Right ventricle myocardium superior (tissue), 1 donor: ENCODE measurements around the gene LYL1. TPM values are rescaled to one million over a fixed set of nuclear protein-coding genes. Genes with fewer than 3 reads are reported as not detected.

Experiments
- ATAC-seq: fragments of 200-7000 bp; cut with Tn5 transposase; one replicate; pipeline ENCODE4 v1.9.1; 2020; ENCODE audit warnings: mild to moderate bottlenecking; ENCODE audit not compliant: poor library complexity
- DNase-seq: peaks from one replicate; pipeline ENCODE4 v3.0.0-alpha.2; 2020
- intact Hi-C: fragments of 100-400 bp; cut with DNase I; formaldehyde crosslinking; loops from one replicate; pipeline ENCODE4 v1.11.2; 2022
- total RNA-seq: library from RNA; stranded (reverse); fragmentation: NEBNext Ultra II Directional; extraction: Animal tissue kit (Norgen Biotek cat#: 25700); gene quantifications from one replicate; pipeline ENCODE4 v1.2.1, GENCODE V29; 2021
- donor health status: DM: no; HTN: yes; CAD: no; lungs with severe emphysema.

Gene LYL1
- total RNA-seq, 1 donor from 2014 or later = 7.2 TPM

DNA sequence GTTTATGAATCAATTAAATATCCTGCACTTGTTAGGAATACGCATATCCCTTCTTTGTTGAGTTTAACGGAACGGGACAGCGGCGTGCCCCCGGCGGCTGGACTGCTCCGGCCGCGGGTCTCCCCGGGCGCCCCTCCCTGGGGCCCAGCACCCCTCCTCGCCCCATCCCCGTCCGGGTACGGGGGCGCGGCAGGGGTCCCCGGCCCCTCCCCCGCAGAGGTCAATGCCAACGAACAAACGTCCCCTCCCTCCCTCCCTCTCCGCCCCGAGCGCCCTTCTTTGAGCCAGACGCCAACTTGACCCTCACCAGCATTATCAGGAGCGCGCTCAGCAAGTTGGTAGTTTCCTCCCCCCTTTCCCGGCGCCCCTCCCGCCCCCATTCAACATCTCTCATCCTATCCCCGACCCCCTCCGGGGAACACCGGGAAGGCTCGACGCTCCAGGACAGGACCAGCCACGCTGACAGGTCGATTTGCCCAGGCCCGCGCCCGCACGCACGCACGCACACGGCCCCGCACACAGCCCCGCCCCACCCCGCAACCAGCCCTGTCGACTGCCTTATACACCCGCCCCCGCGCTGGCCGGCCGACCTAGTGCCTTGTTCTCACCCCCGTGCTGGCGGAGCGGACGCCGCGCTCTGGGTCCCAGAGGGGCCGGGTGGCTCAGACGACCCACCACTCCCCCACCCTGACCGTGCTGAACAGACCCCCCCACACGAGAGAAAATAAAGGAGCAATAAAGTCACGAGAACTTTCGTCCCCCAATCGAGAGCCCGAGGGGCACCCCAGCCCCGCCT lies 5.0 kb downstream of the LYL1 start:
- peak; percentile 7 for ATAC-seq
- intact Hi-C loops = no loop called here
- DNase-seq = peak; percentile 81

DNA sequence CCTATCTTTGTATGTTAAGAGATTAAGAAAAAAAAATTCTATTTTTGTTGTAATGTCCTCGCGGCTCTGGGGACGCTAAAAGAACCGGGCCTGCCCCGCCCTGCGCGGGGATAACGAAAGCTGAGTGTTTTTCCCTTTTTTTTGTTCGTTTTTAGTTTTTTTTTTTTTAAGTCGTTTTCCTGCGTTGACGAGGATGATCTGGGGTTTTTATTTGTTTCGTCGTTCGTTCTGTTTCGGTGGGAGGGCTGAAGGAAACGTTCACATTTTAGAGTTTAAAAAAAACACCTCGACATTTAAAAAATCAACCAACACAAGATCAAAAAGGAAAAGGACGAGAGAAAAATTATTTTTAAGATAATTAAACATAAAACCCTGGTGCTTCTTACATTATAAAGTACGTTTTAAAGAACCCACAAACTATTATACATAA lies 5.6 kb downstream of the LYL1 start:
- DNase-seq = no peak
- no peak for ATAC-seq
- intact Hi-C loops = no loop called here

DNA sequence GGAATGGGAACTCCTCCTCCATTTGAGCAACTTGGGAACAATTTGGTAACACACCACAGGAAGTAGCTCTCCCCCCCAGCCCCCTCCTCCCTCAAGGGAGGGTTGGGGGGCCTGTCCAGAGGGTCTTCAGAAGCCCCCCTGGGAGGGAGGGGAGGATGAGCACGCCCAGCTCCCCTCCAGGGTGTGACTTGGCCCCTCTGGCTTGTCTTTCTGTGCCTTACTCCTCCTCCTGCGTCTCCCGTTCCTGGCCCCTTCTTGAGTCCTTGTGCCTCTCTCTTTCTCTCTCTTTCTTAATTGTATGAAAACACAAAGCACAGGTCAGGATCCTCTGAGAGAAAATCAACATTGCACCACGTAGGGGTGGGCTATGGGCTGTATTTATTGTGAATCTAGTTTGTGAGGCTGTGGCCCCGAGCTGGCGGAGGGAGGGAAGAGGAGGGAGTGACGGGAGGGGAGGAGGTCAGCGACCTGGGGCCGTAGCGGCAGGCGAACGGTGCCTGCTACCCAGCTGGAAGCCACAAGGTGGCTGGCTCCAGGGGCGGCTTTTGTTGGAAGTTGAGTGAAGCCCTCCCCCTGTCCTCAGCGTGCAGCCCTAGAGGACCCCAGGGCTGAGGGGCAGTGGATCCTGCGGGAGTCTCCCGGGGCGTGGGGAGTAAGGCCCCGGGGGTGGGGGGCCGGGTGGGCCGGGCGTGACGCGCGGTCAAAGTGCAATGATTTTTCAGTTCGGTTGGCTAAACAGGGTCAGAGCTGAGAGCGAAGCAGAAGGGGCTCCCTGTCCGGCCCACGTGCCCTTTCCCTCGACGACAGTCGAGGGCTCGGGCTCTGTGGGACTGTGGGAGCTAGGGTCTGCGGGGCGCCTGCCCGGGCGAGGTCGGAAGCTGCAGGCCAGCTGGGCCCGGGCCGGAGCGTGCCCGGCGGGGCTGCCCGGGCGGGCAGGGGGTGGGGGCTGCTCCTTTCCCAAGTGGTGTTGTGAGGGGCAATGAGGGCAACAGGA lies 6.4 kb downstream of the LYL1 start:
- ATAC-seq (peak; percentile 0), DNase-seq (no peak)
- intact Hi-C loops = loop anchor here (2.0 kb wide), 1 partner anchor 113 kb away; no protein-coding TSS in a partner anchor

DNA sequence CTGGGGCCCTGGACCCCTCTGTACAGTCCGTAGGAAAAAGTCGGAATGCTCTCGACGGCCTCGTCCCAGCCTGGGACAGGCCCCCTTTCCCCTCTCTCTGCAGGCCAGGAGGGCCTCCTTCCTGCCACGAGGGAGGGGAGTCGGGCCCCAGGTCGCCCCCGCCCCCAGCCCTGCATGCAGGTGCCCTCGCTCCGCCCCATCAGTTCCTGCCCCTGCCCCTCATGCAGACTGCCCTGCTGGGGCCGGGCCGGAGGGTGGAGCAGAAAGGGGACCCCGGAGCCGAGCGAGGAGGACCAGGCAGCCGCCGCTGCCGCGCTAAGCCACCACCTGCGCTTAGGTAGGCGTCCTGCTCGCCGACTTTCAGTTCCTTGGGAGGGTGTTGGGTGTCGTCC lies 7.3 kb downstream of the LYL1 start:
- intact Hi-C loops = loop anchor here (2.0 kb wide), 1 partner anchor 113 kb away; no protein-coding TSS in a partner anchor
- no peak for DNase-seq
- ATAC-seq = no peak

DNA sequence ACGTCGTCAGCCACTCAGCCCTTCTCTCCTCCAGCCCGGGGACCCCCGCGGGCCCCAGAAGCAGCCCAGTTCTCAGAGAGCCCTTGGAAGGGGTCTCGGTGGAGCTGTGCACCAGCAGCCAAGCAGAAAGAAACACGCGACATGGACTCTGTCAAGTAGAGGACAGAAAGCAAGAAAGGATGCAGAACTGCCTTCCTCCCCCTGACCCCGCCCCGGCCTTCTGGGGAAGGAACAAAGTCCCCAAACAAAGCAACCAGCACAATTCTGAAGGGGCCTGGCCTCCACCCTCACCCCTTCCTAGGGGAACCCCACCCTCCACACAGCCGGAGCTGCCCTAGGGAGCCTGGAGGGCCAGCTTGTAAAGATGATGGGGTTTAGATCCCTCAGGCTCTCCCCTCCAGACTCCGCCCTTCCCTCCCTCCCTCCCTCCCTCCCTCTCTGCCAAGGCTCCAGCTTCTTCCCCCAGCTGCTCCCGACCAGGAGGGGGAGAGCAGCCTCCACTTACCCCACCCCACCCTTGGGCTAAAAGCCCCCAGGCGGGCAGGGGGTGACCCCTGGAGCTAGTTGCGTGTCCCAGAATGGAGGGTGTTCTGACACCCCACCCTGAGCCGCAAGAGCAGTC lies 7.8 kb downstream of the LYL1 start:
- ATAC-seq (no peak), DNase-seq (no peak)
- intact Hi-C loops = loop anchor here (2.0 kb wide), 1 partner anchor 112 kb away; no protein-coding TSS in a partner anchor

DNA sequence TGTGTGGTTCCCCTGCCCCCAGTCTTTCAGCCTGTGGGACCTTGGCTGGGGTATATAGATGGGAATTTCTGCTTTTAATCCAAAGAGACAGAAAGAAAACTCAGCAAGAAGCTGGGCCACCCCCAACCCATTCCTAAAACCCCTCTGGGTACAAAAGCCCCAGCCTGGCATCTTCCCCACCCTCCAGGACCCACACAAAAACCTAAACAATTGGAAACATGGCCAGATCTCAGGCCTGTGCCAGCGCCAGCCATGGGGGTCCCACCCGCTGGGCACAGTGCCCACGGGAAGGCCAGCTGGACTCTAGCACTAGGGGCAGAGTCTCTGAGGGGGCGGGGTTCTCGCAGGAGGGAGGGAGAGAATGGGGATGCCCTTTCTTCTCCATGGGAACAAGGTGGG lies 8.6 kb downstream of the LYL1 start:
- DNase-seq = no peak
- intact Hi-C loops = loop anchor here (2.0 kb wide), 1 partner anchor 111 kb away; no protein-coding TSS in a partner anchor
- no peak for ATAC-seq

DNA sequence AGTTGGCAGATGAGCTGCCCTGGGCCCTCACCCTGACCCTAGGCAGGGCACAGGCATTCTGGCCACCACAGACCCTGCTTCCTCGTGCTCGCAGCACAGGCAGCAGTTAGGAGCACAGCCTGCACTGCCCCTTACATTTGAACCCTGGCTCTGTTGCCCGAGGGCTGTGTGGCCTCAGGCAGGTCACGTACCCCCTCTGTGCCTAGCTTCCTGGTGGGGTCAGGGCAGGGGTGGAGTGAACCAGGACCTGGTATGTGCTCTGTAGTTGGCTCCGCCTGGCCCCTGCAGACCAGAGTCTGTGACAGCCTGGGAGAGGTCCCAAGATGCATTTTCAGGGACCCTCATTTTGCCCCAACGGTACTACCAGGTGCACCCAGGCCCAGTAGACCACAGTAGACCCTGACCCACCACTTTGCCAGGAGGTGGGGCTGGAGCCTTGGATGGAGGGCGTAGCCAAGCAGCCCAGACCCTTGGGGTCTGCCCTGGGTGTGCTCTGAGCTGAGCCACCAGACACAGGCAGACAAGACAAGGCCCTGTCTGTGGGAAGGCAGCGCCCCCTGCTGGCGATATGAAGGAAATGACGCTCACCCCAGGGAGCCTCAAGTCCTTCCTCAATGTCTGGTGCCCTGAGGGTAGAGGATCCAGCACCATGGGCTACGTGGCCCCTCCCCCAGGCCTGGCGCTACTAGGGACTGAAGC lies 9.1 kb downstream of the LYL1 start:
- peak; percentile 89 for DNase-seq
- intact Hi-C loops = loop anchor here (2.0 kb wide), 1 partner anchor 111 kb away; no protein-coding TSS in a partner anchor
- ATAC-seq = peak; percentile 63

DNA sequence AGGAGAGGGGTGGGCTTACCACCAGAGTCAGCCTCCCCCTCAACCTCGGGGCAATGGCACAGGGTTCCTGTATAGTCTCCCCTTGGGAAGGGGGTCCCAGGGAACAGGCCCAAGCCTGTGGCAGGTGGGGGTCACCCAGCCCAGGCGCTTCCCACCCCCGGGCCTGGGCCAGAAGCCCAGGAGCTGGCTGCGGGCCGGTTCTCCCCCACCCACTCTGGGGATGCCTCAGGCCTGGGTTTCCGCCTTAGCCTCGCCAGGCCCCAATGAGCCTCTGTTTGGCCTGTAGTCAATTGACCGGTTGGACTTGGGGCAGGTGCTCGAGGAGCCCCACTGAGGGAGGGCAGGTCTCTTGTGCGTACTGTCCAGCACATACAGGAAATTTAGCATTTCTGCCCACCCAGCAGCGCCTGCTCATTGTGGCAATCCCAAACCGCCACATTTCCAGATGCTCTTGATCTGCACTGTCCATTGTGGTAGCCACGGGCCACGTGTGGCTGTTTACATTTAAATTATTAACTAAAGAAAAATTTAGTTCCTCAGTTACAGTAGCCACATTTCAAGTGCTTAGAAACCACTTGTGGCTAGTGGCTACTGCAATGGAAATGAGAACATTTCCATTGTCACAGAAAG lies 9.9 kb downstream of the LYL1 start:
- ATAC-seq (no peak), DNase-seq (no peak)
- intact Hi-C loops = no loop called here

DNA sequence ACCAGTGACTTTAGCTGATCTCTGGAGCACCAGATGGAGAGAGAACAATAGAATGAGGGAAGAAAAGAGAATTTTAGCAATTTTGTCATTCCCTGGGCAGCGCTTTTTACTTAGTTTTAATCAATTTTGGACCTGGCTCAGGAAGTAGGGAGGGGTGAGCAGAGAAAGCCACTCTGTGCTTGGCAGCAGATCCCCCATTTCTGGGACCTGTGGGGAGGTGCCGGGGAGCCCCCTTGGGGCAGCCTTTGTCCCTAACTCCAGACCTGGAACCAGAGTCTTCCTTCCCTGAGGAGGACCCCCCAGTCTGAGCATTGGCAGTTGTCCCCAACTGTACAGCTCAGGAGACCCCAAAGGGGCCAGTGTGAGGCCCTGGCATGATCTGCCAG lies 10.5 kb downstream of the LYL1 start:
- DNase-seq (no peak), ATAC-seq (no peak)
- intact Hi-C loops = no loop called here

DNA sequence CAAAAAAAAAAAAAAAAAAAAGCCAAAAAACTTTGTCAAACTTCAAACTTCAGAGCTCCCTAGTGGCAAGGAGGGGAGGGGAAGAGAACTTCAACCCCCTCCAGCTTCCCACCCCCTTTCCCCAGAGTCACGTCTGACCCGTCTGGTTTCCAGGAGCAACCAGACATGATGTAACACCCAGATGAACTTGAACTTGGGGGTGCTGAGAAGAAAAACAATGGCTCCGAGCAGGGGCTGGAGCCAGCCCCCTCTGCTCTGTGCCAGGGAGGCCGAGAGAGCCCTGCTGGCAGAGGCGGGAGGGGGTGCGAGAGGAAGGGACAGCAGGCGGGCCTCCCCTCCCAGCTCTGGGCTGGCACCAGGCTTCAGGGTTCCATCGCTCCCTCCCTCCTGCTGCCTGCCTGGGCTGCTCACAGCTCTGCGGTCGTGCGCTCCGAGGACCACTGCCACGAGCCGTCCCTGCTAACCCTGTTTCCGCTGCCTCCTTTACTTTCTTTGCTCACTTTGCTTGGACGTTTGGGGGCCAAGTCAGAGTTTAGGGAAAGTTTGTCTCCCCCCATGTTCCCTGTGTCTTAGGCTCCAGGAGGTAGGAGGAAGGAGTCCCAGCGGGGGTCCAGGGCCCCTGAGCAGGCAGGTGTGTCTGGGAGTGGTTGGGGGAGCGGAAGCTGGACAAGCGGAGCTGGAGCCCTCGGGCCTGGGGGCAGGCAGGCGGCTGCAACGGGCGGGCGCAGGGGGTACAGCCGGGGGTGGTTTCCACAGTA lies 11.1 kb downstream of the LYL1 start:
- DNase-seq = peak; percentile 78
- intact Hi-C loops = no loop called here
- peak; percentile 65 for ATAC-seq

DNA sequence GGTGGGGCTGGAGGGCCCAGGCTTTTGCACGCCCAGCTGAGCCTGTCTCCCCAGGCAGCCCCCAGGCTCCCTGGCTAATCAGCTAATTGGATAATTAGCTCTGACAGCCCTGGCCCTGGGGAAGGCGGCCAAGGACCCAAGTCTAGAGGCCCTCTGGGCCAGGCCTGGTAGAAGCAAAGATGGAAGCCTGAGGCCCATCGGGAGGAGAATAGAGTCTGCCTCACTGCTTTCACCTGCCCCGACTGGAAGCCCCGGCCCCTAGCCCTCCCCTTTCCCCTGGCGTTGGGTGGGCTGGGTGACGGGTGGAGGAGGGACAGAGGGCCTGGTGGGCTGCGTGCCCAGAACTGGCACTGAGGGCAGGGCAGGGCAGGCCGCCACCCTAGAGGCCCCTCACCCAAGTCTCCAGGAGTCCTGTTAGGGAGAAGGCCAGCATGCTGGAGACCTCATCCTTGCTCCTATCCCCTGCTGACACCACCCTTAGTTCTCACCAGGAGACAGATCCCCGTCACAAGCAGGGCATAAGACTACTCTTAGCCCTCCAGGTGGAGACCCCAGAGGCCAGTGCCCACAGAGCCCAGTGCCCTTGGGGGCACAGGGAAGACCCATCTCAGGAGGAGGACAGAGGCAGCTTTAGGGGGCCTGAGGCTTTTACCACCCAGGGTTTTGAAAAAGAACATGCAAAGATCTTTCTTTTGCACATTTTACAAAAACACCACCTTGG lies 12.0 kb downstream of the LYL1 start:
- ATAC-seq = no peak
- intact Hi-C loops = no loop called here
- peak; percentile 44 for DNase-seq

DNA sequence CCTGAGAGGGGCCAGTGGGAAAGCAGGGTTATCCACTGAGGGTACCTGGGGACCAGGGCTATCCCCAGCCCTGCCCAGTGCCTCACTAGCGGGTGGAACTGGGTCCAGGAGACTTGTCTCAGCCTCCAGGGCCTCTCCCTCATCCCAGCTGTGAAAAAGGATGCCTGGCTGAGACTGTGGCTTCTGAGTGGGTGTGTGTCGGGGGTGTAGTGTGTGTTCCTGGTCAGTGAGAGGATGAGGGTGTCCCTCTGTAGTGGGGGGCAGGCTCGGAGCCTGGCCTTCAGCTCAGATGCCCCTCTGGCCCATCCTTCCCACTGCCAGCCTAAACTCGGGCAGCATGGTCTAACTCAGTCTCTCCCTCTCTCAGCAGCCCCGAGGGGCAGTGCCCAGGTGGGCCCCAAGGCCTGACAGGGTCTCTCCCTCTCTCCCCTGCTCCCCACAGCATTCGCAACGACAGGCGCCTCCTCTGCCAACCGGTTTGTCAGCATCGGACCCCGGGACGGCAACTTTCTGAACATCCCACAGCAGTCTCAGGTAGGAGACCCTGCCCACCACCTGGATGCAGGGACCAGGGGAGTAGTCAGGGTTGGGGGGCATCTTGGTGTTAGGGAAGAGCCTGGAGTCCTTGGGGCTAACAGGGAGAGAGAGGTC lies 12.7 kb downstream of the LYL1 start:
- peak; percentile 27 for DNase-seq
- intact Hi-C loops = no loop called here
- ATAC-seq = no peak

DNA sequence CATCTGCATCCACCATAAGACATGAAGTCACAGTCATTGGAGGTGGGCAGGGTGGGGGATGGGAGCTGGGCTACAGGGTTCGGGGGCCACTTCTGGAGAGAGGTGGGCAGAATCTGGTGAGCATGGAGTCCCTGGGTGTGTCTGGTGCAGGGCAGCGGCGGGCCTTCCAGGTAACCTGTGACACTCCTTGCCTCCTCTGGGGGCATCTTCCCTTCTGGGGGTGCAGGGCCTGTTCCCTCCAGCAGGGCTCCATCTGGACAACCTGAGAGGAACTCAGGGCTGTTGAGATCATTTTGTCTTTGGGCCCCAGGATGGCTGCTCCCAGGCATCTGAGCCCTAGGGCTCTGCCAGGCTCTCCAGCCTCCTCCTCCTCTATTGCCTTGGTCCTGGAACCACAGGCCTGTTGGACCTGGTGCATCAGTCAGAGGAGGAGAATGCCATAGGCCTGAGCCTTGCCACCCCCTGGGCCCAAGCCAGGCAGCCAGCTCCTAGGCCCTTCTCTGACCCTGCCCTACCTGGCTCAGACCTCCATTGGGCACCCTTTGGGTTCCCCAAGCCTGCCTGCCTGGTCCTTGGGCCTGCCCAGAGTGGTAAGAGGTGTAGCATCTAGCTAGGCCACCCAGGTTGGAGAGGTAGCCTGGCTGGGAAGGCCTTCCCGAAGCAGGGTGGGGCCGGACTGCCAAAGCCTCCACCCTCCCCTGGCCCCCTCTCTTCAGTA lies 13.4 kb downstream of the LYL1 start:
- no peak for ATAC-seq
- peak; percentile 33 for DNase-seq
- intact Hi-C loops = no loop called here

DNA sequence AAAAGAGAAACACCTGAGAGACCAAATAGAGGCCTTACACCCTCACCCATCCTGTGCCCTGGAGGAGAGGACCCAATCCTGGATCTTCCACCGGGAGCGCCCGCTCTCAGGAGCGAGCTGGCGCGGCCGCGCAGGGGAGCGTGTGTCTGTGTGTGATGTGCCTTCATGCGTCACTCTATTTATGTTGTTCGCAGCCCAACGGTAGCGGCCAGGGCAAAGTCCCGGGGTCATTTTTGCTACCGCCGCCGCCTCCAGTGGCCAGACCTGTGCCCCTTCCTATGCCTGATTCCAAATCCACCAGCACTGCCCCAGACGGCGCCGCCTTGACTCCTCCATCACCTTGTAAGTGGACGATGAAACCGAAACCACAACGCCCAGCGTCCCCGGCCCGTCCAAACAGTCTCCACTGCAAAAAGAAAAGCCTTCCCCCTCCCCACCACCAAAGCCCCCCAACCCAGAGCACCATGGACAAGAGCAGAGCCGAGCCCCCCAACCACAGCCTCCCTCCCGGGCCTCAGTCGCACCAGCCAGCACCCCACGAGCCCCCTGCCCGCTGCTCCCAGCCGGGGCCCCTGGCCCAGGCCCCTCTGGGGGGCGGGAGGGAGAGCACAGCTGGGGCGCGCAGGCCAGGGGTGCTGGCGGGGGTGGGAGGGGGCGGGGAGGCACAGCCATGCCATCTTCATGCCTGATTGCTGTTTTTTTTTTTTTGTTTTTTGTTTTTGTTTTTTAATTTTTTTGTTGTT lies 14.7 kb downstream of the LYL1 start:
- DNase-seq (peak; percentile 39), ATAC-seq (no peak)
- intact Hi-C loops = no loop called here

DNA sequence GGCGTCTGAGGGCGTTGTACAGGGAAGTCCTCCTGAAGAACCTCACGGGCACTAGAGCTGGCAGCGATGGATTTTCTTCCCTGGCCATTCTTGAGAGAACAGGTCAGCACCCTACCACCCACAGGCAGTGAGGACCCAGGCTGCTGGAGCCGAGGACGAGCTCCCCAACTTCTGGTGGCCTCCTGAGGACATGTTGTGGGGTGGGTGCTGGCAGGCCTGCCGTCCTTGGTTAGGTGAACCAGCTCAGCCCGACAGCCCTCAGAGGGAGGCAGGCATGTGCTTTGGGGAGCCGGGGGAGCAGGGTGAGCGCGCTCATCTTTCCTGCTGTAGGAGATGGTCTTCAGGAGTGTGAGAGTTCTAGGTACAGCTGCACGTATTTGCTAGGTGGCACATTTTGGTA lies 15.4 kb downstream of the LYL1 start:
- DNase-seq = peak; percentile 33
- ATAC-seq = no peak
- intact Hi-C loops = no loop called here
